Natural killer cell (primary cell): ENCODE results near the gene AGPAT3. TPM values are rescaled to one million over a fixed set of nuclear protein-coding genes. Genes with fewer than 3 reads are reported as not detected.

ENCODE experiments used
- ATAC-seq, 3 donors: fragments of 150-1000 bp in 2 of 3; fragments of 200-7000 bp in 1 of 3; cut with Tn5 transposase; 1 replicate in 1 of 3; 2 replicates in 2 of 3; pipeline ENCODE4 v1.10.0; 2021; ENCODE audit warnings: mild to moderate bottlenecking in 2 of 3, moderate library complexity in 2 of 3
- DNase-seq, 2 donors: peaks; one replicate each; pipeline versions ENCODE4 v3.0.0 to v3.0.0-alpha.2; 2013 to 2021; ENCODE audit warnings: mixed read lengths in 1 of 2
- H3K27ac ChIP-seq: one replicate; pipeline ENCODE4 v1.5.1; 2013; ENCODE audit warnings: mild to moderate bottlenecking, low read length
- H3K27me3 ChIP-seq: one replicate; pipeline ENCODE4 v1.6.1; 2013; ENCODE audit warnings: low read length; ENCODE audit not compliant: control insufficient read depth, insufficient read depth
- H3K36me3 ChIP-seq: one replicate; pipeline ENCODE4 v1.6.1; 2013; ENCODE audit warnings: low read length; ENCODE audit not compliant: control insufficient read depth, insufficient read depth
- H3K4me1 ChIP-seq: one replicate; pipeline ENCODE4 v1.6.1; 2013; ENCODE audit warnings: low read length; ENCODE audit not compliant: control insufficient read depth, insufficient read depth
- H3K4me3 ChIP-seq: one replicate; pipeline ENCODE4 v1.5.1; 2013; ENCODE audit warnings: low read length
- H3K9me3 ChIP-seq: one replicate; pipeline ENCODE4 v1.6.1; 2013; ENCODE audit warnings: low read length; ENCODE audit not compliant: control insufficient read depth, insufficient read depth
- H3K27ac Mint-ChIP-seq, 2 donors: one replicate each; pipeline ENCODE4 v1.8.0; 2022; ENCODE audit warnings: mild to moderate bottlenecking in 2 of 2, mixed read lengths in 2 of 2, moderate library complexity in 1 of 2
- H3K27me3 Mint-ChIP-seq, 2 donors: one replicate each; pipeline ENCODE4 v1.8.0; 2022; ENCODE audit warnings: low read depth in 2 of 2, mixed read lengths in 2 of 2
- H3K36me3 Mint-ChIP-seq: one replicate; pipeline ENCODE4 v1.8.0; 2022; ENCODE audit warnings: mixed read lengths
- H3K4me1 Mint-ChIP-seq, 2 donors: one replicate each; pipeline ENCODE4 v1.8.0; 2022; ENCODE audit warnings: mixed read lengths in 2 of 2
- H3K4me3 Mint-ChIP-seq: one replicate; pipeline ENCODE4 v1.8.0; 2022; ENCODE audit warnings: mild to moderate bottlenecking, moderate library complexity, mixed read lengths
- H3K9me3 Mint-ChIP-seq, 2 donors: one replicate each; pipeline ENCODE4 v1.8.0; 2022; ENCODE audit warnings: mixed read lengths in 2 of 2
- CTCF ChIP-seq: fragments of 200-600 bp; IDR thresholded peaks from one replicate; pipeline ENCODE4 v1.8.0; 2022; ENCODE audit warnings: antibody characterized with exemption
- WGBS: methylation state at CpG from one replicate; pipeline ENCODE4 v1.1.7; 2013; ENCODE audit warnings: missing lambda C conversion rate; ENCODE audit not compliant: insufficient coverage; 5-methylcytosine and 5-hydroxymethylcytosine counted together
- intact Hi-C: fragments of 100-400 bp; cut with micrococcal nuclease; formaldehyde crosslinking; loops from one replicate; pipeline ENCODE4 v1.14.2; 2022
- total RNA-seq, 4 donors: library from RNA; stranded (reverse); fragments of 120-200 nt in 1 of 4; gene quantifications; one replicate each; pipeline versions ENCODE4 v1.2.3 to v1.2.4, GENCODE V29; 2013 to 2022

Gene AGPAT3
- total RNA-seq, 3 donors from 2014 or later (not counting 1 experiment from before 2014, with no cell fraction given) = 39.5 to 45.7 (median 42.3) TPM

DNA sequence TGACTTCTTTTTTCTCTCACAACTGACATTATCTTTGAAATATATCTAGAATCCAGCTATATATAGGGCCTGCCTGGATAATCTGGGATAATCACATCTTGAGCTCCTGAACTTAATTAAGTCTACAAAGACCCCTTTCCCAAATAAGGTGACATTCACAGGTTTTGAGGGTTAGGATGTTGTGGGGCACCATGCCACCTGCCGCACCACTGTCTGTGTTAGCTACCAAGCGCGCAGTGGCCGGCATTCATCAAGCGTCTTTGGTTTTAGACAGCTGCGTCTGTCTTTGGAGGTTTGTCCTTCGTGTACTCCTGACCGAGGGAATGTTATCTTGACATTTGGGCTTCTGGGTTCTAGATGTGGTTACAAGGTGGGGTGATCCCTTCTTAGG is 154.5 kb downstream of the AGPAT3 start:
- H3K27me3 ChIP-seq = no peaks in the 10 kb centered on the region
- H3K4me3 ChIP-seq = no peak overlapping the region
- Mint-ChIP-seq H3K36me3 (no peaks in the 10 kb centered on the region), H3K4me3 (peak overlapping the region; percentile 87), H3K4me1 (peaks cover 82 to 87% of the 10 kb centered on the region in 2 donors), H3K9me3 (no peaks in the 10 kb centered on the region), H3K27me3 (no peaks in the 10 kb centered on the region), H3K27ac (peak overlapping the region; percentile 83 to 95)
- H3K9me3 ChIP-seq = no peaks in the 10 kb centered on the region
- WGBS = 79% methylated on average over 8 of the region's 8 CpGs
- H3K27ac ChIP-seq = peak overlapping the region; percentile 35
- intact Hi-C loops = loop anchor here (10.0 kb wide), 1 partner anchor 355 kb away; no protein-coding TSS in a partner anchor
- peaks cover 2% of the 10 kb centered on the region for H3K36me3 ChIP-seq
- DNase-seq = no peak
- TF ChIP-seq CTCF = no peak
- ATAC-seq = no peak
- H3K4me1 ChIP-seq = peaks cover 71% of the 10 kb centered on the region

DNA sequence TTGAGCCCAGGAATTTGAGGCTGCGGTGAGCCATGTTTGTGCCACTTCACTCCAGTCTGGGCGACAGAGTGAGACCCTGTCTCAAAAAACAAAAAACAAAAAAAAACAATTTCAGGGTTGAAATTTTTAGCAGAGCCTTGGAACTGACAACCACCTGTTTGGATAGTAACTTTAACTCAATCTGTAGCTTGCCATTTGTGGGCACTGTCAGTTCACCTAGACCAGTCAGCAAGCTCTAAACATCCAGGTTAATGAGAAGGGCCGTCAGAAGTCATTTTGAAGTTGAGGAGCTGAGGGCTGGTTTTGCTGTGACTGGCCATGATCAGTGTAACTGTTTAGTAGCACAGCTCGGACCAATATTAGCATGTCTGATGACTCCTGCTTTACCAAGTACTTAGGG is 155.5 kb downstream of the AGPAT3 start:
- Histone ChIP-seq H3K4me1 (peaks cover 74% of the 10 kb centered on the region), H3K27ac (peak overlapping the region; percentile 63), H3K27me3 (no peaks in the 10 kb centered on the region), H3K9me3 (no peaks in the 10 kb centered on the region), H3K36me3 (peaks cover 2% of the 10 kb centered on the region), H3K4me3 (no peak overlapping the region)
- Mint-ChIP-seq H3K4me1 (peaks cover 84 to 90% of the 10 kb centered on the region in 2 donors), H3K27me3 (no peaks in the 10 kb centered on the region), H3K36me3 (no peaks in the 10 kb centered on the region), H3K27ac (peak overlapping the region; percentile 83 to 95), H3K9me3 (no peaks in the 10 kb centered on the region), H3K4me3 (peak overlapping the region; percentile 17)
- TF ChIP-seq CTCF = no peak
- intact Hi-C loops = loop anchor here (2.0 kb wide), 1 partner anchor 44 kb away; no protein-coding TSS in a partner anchor
- ATAC-seq (no peak), DNase-seq (no peak)
- WGBS = 79% methylated on average over 4 of the region's 4 CpGs

GRCh38 chr21:44021064-44021463 is 156.0 kb downstream of the AGPAT3 start:
- Histone ChIP-seq H3K4me1 (peaks cover 75% of the 10 kb centered on the region), H3K27ac (peak overlapping the region; percentile 63), H3K27me3 (no peaks in the 10 kb centered on the region), H3K36me3 (peaks cover 2% of the 10 kb centered on the region), H3K9me3 (no peaks in the 10 kb centered on the region), H3K4me3 (no peak overlapping the region)
- Mint-ChIP-seq H3K9me3 (no peaks in the 10 kb centered on the region), H3K27ac (peak overlapping the region; percentile 83 to 95), H3K4me3 (peak overlapping the region; percentile 3), H3K4me1 (peaks cover 84 to 90% of the 10 kb centered on the region in 2 donors), H3K27me3 (no peaks in the 10 kb centered on the region), H3K36me3 (no peaks in the 10 kb centered on the region)
- no peak for DNase-seq
- no peak for TF ChIP-seq CTCF
- ATAC-seq = no peak
- WGBS = 91% methylated on average over 1 of the region's 1 CpG
- intact Hi-C loops = loop anchor here (1.0 to 2.0 kb wide), 2 partner anchors 8 to 44 kb away; no protein-coding TSS in a partner anchor

DNA sequence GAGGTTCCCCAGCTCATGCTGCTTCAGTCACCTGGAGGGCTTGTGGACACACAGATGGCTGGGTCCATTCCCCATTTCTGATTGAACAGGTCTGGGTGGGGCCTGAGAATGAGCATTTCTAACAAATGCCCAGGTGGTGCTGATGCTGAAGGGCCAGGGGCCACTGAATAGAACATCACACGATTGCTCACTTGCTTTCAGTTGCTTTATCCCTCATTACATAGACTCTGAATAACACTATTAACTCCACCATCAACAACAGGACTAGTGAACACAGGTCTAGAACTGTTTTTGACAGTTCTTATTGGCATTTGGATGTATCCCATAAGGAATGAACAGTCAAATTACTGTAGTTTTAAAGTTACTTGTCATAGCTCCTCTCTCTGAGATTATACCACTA is 159.2 kb downstream of the AGPAT3 start:
- Histone ChIP-seq H3K9me3 (peaks cover 4% of the 10 kb centered on the region), H3K27me3 (no peaks in the 10 kb centered on the region), H3K4me3 (no peak overlapping the region), H3K36me3 (peaks cover 7% of the 10 kb centered on the region), H3K27ac (peak overlapping the region; percentile 22), H3K4me1 (peaks cover 78% of the 10 kb centered on the region)
- TF ChIP-seq CTCF = no peak
- Mint-ChIP-seq H3K27ac (peak overlapping the region; percentile 83 to 95), H3K27me3 (no peaks in the 10 kb centered on the region), H3K9me3 (no peaks in the 10 kb centered on the region), H3K36me3 (no peaks in the 10 kb centered on the region), H3K4me1 (peaks cover 89 to 90% of the 10 kb centered on the region in 2 donors), H3K4me3 (peak overlapping the region; percentile 17)
- DNase-seq = no peak
- no peak for ATAC-seq
- 67% methylated on average over 1 of the region's 1 CpG for WGBS
- intact Hi-C loops = no loop called here
